ENCODE results near the gene VNN1. TPM values are rescaled to one million over a fixed set of nuclear protein-coding genes. Genes with fewer than 3 reads are reported as not detected.

The VNN1 gene
- total RNA-seq, 1 donor from 2014 or later, result 10.0 TPM

DNA sequence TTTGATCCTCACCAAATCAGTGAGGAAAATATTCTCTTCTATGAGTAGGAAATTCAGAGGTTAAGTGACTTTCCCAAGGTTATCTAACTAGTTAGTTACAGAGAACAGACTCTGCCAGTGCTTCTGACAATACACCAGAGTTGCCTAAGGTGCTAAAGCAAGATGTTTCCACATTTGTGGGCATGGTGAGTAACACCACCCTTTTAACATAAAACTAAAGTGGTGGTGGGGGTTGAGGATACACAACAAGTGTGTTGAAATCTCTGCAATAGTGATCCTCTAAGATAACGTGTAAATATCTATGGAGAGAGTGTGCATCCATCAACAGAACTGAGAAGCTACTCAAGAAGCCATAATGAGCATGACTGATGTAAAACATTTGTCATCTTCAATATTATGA, 32.2 kb upstream of the VNN1 start:
- intact Hi-C loops (cut with DNase I), result no loop called here
- no peaks in the 10 kb centered on the region for H3K27me3 ChIP-seq (ENCODE audit: low read depth)
- H3K27ac ChIP-seq, result no peak overlapping the region
- ATAC-seq (peak; percentile 37 to 69), DNase-seq (no peak)
- no peak for TF ChIP-seq CTCF (IDR thresholded peaks at IDR 0.05)
- H3K36me3 ChIP-seq, result no peaks in the 10 kb centered on the region
- H3K4me3 ChIP-seq, result no peak overlapping the region
- no peaks in the 10 kb centered on the region for H3K4me1 ChIP-seq
- no peaks in the 10 kb centered on the region for H3K9me3 ChIP-seq

- peak overlapping the region; percentile 56 for H3K27ac ChIP-seq
- ATAC-seq, result peak; percentile 36 to 56
Measured at GRCh38 chr6:132742495-132742894, 28.6 kb upstream of the VNN1 start.

GRCh38 chr6:132741281-132741680, 27.4 kb upstream of the VNN1 start:
- no peak overlapping the region for H3K4me3 ChIP-seq
- no peak for DNase-seq
- H3K4me1 ChIP-seq, result peaks cover 10% of the 10 kb centered on the region
- no peaks in the 10 kb centered on the region for H3K36me3 ChIP-seq
- H3K27me3 ChIP-seq (ENCODE audit: low read depth), result no peaks in the 10 kb centered on the region
- H3K9me3 ChIP-seq, result no peaks in the 10 kb centered on the region
- no peak for ATAC-seq
- intact Hi-C loops (cut with DNase I), result no loop called here
- H3K27ac ChIP-seq, result no peak overlapping the region
- TF ChIP-seq CTCF (IDR thresholded peaks at IDR 0.05), result no peak

More at GRCh38 chr6:132742495-132742894, 28.6 kb upstream of the VNN1 start:
- Histone ChIP-seq H3K27me3 (ENCODE audit: low read depth) (no peaks in the 10 kb centered on the region), H3K4me1 (no peaks in the 10 kb centered on the region), H3K9me3 (no peaks in the 10 kb centered on the region), H3K4me3 (no peak overlapping the region), H3K36me3 (no peaks in the 10 kb centered on the region)
- TF ChIP-seq CTCF (IDR thresholded peaks at IDR 0.05), result no peak
- intact Hi-C loops (cut with DNase I), result no loop called here
- no peak for DNase-seq

- ATAC-seq, result peak; percentile 44 to 80
- no peak overlapping the region for H3K27ac ChIP-seq
- no peaks in the 10 kb centered on the region for H3K9me3 ChIP-seq
- no peaks in the 10 kb centered on the region for H3K27me3 ChIP-seq (ENCODE audit: low read depth)
- intact Hi-C loops (cut with DNase I), result no loop called here
- H3K4me3 ChIP-seq, result no peak overlapping the region
- H3K36me3 ChIP-seq, result no peaks in the 10 kb centered on the region
- TF ChIP-seq CTCF (IDR thresholded peaks at IDR 0.05), result no peak
- no peak for DNase-seq
- H3K4me1 ChIP-seq, result peaks cover 34% of the 10 kb centered on the region
Measured at GRCh38 chr6:132736239-132736638, 22.4 kb upstream of the VNN1 start.

DNA sequence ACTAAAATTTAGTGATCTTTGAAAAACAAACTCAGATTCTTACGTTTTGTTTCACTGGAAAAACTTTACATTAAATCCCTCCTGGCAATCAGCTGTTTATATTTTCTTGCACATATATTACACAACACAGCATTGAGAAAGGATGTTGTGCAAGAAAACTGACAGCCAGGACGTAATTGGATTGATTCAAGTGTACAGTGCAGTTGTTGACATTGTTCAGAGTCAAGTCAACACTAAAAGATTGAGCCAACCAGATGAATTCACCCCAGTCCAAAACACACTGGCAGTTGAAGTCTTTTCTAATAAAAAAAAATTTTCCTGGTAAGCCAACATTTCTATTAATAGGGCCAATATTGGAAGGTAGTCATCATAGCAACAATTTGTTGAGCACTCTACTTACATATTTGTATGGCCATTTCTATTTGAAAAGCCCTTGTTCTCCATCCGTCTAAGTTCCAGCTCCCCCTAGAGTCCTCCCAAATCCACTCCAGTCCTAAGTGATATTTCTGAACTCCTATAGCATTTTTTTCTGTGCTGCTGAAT, 20.9 kb upstream of the VNN1 start:
- intact Hi-C loops (cut with DNase I), result no loop called here
- no peaks in the 10 kb centered on the region for H3K36me3 ChIP-seq
- no peaks in the 10 kb centered on the region for H3K27me3 ChIP-seq (ENCODE audit: low read depth)
- H3K4me1 ChIP-seq, result peaks cover 45% of the 10 kb centered on the region
- H3K4me3 ChIP-seq, result no peak overlapping the region
- peak; percentile 89 to 92 for ATAC-seq
- H3K9me3 ChIP-seq, result no peaks in the 10 kb centered on the region
- peak overlapping the region; percentile 57 for H3K27ac ChIP-seq
- TF ChIP-seq CTCF (IDR thresholded peaks at IDR 0.05), result peak; percentile 18
- DNase-seq, result no peak
